IPS DF 19.7 (cell line): ENCODE measurements around the gene EXOC6.

Source experiments
- DNase-seq: peaks from one replicate; pipeline ENCODE4 v3.0.0-alpha.2; 2013; ENCODE audit warnings: low read depth, low spot score

The EXOC6 gene

GRCh38 chr10:93064874-93065660, 216.7 kb downstream of the EXOC6 start:
- DNase-seq, result no peak

GRCh38 chr10:93065675-93066543, 217.6 kb downstream of the EXOC6 start:
- no peak for DNase-seq

- DNase-seq, result no peak
Observed at GRCh38 chr10:93066544-93066913, 218.2 kb downstream of the EXOC6 start.

GRCh38 chr10:93067443-93068365, 219.4 kb downstream of the EXOC6 start:
- no peak for DNase-seq

GRCh38 chr10:93068411-93069244, 220.3 kb downstream of the EXOC6 start:
- DNase-seq, result no peak

- no peak for DNase-seq
Observed at GRCh38 chr10:93069245-93069561, 220.9 kb downstream of the EXOC6 start.

- no peak for DNase-seq
Observed at GRCh38 chr10:93070378-93071176, 222.3 kb downstream of the EXOC6 start.

GRCh38 chr10:93071177-93071472, 222.8 kb downstream of the EXOC6 start:
- no peak for DNase-seq

GRCh38 chr10:93071674-93072224, 223.4 kb downstream of the EXOC6 start:
- DNase-seq, result no peak

GRCh38 chr10:93072225-93072712, 223.9 kb downstream of the EXOC6 start:
- DNase-seq, result no peak

GRCh38 chr10:93072713-93073538, 224.6 kb downstream of the EXOC6 start:
- no peak for DNase-seq

GRCh38 chr10:93073539-93074146, 225.3 kb downstream of the EXOC6 start, which contains the start of gene CYP26A1:
TSS of gene CYP26A1 (plus strand) at chr10:93073893. CDS start at chr10:93073935, 42 bp downstream.
- no peak for DNase-seq

GRCh38 chr10:93074147-93074596, 225.9 kb downstream of the EXOC6 start:
- DNase-seq, result no peak

GRCh38 chr10:93074597-93075368, 226.5 kb downstream of the EXOC6 start:
- no peak for DNase-seq

- DNase-seq, result no peak
Observed at GRCh38 chr10:93075369-93076221, 227.3 kb downstream of the EXOC6 start.

GRCh38 chr10:93076871-93077270, 228.6 kb downstream of the EXOC6 start:
- no peak for DNase-seq
